Body of pancreas (tissue), 4 donors: ENCODE measurements around the gene KIDINS220. TPM values are rescaled to one million over a fixed set of nuclear protein-coding genes. Genes with fewer than 3 reads are reported as not detected.

Experiments
- ATAC-seq: fragments of 150-250 bp; one replicate; pipeline ENCODE4 v1.9.1; 2016
- DNase-seq, 4 donors: peaks; one replicate each; pipeline ENCODE4 v3.0.0-alpha.2; 2019
- H3K27ac ChIP-seq, 4 donors: fragments of 200-600 bp; sonication (generic); 1 replicate in 3 of 4; 2 replicates in 1 of 4; pipeline versions ENCODE4 v1.5.1 to v1.6.1; 2016 to 2019; ENCODE audit warnings: mild to moderate bottlenecking in 1 of 4, mixed read lengths in 1 of 4, moderate library complexity in 1 of 4
- H3K27me3 ChIP-seq, 2 donors: fragments of 200-600 bp; sonication (generic); one replicate each; pipeline ENCODE4 v1.6.0; 2016; ENCODE audit warnings: mild to moderate bottlenecking in 1 of 2
- H3K36me3 ChIP-seq, 2 donors: fragments of 200-600 bp; sonication (generic); replicated peaks in 1 of 2; 2 replicates each; pipeline ENCODE4 v1.5.1; 2016; ENCODE audit warnings: low read depth in 2 of 2; ENCODE audit not compliant: insufficient read depth in 1 of 2
- H3K4me1 ChIP-seq: fragments of 200-600 bp; sonication (generic); one replicate; pipeline ENCODE4 v1.6.0; 2016
- H3K4me3 ChIP-seq, 2 donors: fragments of 200-600 bp; sonication (generic); 1 replicate in 1 of 2; 2 replicates in 1 of 2; pipeline ENCODE4 v1.5.1; 2016 to 2019
- H3K9me3 ChIP-seq, 3 donors: fragments of 200-600 bp; sonication (generic); 1 replicate in 2 of 3; 2 replicates in 1 of 3; pipeline ENCODE4 v1.5.1; 2016
- POLR2A ChIP-seq, 3 donors: fragments of 450-650 bp; IDR thresholded peaks; one replicate each; pipeline ENCODE4 v1.6.1; 2016; ENCODE audit warnings: antibody characterized with exemption in 3 of 3, mild to moderate bottlenecking in 2 of 3
- WGBS, 2 donors: methylation state at CpG; one replicate each; pipeline ENCODE4 v1.1.5; 2017; 5-methylcytosine and 5-hydroxymethylcytosine counted together
- intact Hi-C: fragments of 100-400 bp; cut with DNase I; formaldehyde crosslinking; loops from one replicate; pipeline ENCODE4 v1.15.1; 2023
- total RNA-seq, 2 donors: library from RNA; depleted of rRNA; stranded (reverse); fragments of >200 nt; gene quantifications; one replicate each; pipeline ENCODE4 v1.1.0, GENCODE V29; 2016
- TF ChIP-seq, protein P1 (sequence below), 7 experiments: fragments of 450-650 bp in 4 of 7; fragments of 200-600 bp in 3 of 7; sonication (generic) in 3 of 7; IDR thresholded peaks; one replicate each; pipeline ENCODE4 v1.5.1; 2016 to 2019; ENCODE audit warnings: antibody characterized with exemption in 7 of 7

KIDINS220 gene
- total RNA-seq: 10 to 100 TPM; 43.6 to 45.2 TPM

DNA sequence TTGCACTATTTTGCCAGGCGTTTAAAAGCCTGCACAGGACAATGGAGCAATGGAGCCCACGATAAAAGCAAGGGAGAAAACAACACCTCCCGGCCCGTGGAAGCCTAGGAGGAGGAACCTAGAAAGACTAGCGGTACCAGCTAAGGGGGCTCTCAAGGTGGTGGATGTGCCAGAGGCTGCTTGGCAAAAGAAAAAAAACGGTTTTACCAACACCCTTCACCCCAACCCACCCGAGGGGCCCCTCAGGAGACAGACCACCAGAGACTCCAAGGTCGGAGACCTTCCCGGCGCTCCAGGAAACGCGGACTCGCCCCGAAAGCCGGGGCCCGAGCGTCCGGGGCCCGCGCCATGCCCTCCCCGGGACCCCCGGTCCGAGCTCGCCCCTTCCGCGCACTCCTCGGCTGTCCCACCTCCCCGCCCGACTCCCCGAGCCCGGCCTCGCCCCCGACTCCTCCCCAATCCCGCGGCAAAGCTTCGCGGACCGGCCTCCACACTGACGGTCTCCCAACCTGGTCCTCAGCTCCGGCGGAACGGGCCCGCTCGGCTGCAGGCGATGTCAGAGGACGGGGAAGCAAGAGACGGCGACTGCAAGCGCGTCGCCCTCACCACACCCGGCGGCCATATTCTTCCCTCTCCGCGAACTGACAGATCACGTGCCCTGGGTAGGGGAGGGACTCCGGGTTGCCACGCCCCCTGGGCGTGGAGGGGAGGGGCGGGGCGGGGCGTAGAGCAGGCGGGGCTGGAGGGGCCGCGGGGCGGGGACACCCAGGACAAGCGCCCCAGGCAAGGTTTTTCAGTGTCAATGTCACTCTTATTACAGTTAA is at the start of gene KIDINS220:
TSS of gene KIDINS220 (minus strand) at position 643 of the 824 bp plus-strand sequence. CDS start 10,520 bp downstream, outside the sequence.
- Histone ChIP-seq H3K9me3 (no peaks in the 10 kb centered on the region), H3K4me1 (peaks cover 33% of the 10 kb centered on the region), H3K4me3 (peak within 1 kb of the TSS; percentile 89 to 92), H3K27ac (peak within 1 kb of the TSS in 3 of 4 donors; percentile 79 to 91 (median 81)), H3K36me3 (no peaks in the 10 kb centered on the region), H3K27me3 (no peaks in the 10 kb centered on the region)
- intact Hi-C loops: no loop called here
- 1% methylated on average over 27 to 60 of the region's 67 CpGs for WGBS, 2 donors
- peak; percentile 96 for ATAC-seq
- TF ChIP-seq POLR2A (IDR thresholded peaks at IDR 0.05): peak; percentile 55 to 87 (median 85)
- TF ChIP-seq, protein P1, sequence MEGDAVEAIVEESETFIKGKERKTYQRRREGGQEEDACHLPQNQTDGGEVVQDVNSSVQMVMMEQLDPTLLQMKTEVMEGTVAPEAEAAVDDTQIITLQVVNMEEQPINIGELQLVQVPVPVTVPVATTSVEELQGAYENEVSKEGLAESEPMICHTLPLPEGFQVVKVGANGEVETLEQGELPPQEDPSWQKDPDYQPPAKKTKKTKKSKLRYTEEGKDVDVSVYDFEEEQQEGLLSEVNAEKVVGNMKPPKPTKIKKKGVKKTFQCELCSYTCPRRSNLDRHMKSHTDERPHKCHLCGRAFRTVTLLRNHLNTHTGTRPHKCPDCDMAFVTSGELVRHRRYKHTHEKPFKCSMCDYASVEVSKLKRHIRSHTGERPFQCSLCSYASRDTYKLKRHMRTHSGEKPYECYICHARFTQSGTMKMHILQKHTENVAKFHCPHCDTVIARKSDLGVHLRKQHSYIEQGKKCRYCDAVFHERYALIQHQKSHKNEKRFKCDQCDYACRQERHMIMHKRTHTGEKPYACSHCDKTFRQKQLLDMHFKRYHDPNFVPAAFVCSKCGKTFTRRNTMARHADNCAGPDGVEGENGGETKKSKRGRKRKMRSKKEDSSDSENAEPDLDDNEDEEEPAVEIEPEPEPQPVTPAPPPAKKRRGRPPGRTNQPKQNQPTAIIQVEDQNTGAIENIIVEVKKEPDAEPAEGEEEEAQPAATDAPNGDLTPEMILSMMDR (IDR thresholded peaks at IDR 0.05): no peak
- DNase-seq: peak; percentile 83 to 88 (median 86)

DNA sequence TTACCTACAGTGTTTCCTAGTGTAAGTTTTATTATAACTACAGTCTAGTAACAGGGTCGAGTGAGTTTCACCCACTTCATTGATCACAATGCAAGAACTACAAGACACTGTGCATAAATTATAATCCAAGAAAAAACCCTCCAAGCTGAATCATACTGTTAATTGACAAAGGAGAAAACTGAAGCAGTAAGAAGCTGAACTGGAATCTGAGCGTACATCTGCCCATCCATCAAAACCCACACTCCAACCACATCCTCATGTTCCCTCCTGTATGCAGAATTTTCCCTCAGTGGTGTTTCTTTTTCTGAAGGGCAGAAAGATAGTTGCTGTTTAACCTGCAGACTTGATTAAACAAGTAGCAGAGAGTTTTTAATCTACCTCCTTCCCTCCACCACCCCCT is 49.5 kb upstream of the KIDINS220 start:
- Histone ChIP-seq H3K4me3 (no peak overlapping the region), H3K4me1 (no peaks in the 10 kb centered on the region), H3K9me3 (no peaks in the 10 kb centered on the region), H3K36me3 (no peaks in the 10 kb centered on the region), H3K27me3 (no peaks in the 10 kb centered on the region), H3K27ac (no peak overlapping the region)
- intact Hi-C loops: no loop called here
- TF ChIP-seq POLR2A (IDR thresholded peaks at IDR 0.05): no peak
- TF ChIP-seq, protein P1 (IDR thresholded peaks at IDR 0.05): no peak
- no peak for ATAC-seq
- 44 to 58% methylated on average over 2 of the region's 2 CpGs for WGBS, 2 donors
- DNase-seq: no peak

DNA sequence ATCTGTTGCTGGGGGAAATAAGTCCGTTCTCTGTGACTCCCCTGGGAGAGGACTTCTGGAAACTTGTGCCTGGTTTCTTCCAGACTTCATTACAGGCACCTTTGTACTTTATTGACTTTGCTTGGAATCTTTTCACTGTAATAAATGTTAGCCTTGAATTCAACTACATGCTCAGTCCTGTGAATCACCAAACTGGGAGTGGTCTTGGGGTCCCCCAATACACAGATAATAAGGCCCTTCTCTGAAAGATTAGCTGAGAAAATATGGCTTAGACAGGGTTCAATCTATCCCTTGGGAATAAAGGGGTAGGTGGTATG is 48.7 kb upstream of the KIDINS220 start:
- no peak for ATAC-seq
- Histone ChIP-seq H3K36me3 (no peaks in the 10 kb centered on the region), H3K9me3 (no peaks in the 10 kb centered on the region), H3K4me3 (no peak overlapping the region), H3K27ac (no peak overlapping the region), H3K4me1 (no peaks in the 10 kb centered on the region), H3K27me3 (no peaks in the 10 kb centered on the region)
- DNase-seq: no peak
- 61 to 65% methylated on average over 1 of the region's 1 CpG for WGBS, 2 donors
- TF ChIP-seq, protein P1 (IDR thresholded peaks at IDR 0.05): no peak
- intact Hi-C loops: no loop called here

DNA sequence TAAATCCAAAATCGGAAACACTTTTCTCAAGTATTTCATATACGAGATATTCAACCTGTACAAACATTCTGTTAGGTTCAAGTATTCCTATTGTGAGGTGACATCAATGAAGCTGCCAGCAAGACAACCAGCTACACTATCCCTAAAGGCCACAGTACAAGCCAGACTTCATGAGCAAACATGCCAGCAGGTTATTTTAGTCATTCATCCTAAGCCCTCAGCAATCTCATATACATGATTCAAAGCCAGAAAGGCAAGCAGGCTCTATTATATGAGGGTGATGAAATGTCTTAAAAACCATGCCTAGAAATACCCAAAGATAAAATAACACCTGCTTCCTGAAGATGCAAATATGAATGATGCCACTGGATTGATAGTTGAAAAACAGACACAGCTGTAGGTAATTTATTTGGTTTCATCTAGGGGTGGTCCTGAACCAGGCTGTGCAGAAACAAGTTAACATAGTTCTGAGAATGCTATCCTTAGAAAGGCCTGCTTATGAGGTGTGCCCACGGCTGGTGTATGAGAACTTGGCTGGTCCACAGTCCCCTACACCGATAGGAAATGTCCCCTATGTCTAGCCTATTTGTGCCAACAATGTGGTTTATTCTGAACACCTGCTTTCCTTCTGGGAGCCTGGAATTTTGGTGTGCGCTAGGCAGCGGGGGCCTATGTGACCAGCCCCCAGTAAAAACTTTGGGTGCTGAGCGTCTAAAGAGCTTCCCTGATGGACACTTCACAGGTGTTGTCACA is 48.2 kb upstream of the KIDINS220 start:
- Histone ChIP-seq H3K9me3 (no peaks in the 10 kb centered on the region), H3K27me3 (no peaks in the 10 kb centered on the region), H3K36me3 (no peaks in the 10 kb centered on the region), H3K4me1 (no peaks in the 10 kb centered on the region), H3K27ac (no peak overlapping the region), H3K4me3 (no peak overlapping the region)
- WGBS, 2 donors: 89% methylated on average over 7 of the region's 7 CpGs
- intact Hi-C loops: no loop called here
- DNase-seq (no peak), ATAC-seq (no peak)
- TF ChIP-seq POLR2A (IDR thresholded peaks at IDR 0.05): no peak
- TF ChIP-seq, protein P1 (IDR thresholded peaks at IDR 0.05): no peak
